A204.1 (cell line): Measurements from ENCODE around the gene PLXND1.

Experiments used
- FAIRE-seq: peaks from 2 replicates; lab custom pipeline; 2012; peaks lifted over from hg19 to GRCh38; lab: Jason Lieb, UNC

PLXND1 gene

GRCh38 chr3:129601713-129602112, 4.8 kb downstream of the PLXND1 start:
- no peak for FAIRE-seq

GRCh38 chr3:129600348-129600747, 6.1 kb downstream of the PLXND1 start:
- FAIRE-seq, result no peak

GRCh38 chr3:129599607-129600006, 6.9 kb downstream of the PLXND1 start:
- no peak for FAIRE-seq

DNA sequence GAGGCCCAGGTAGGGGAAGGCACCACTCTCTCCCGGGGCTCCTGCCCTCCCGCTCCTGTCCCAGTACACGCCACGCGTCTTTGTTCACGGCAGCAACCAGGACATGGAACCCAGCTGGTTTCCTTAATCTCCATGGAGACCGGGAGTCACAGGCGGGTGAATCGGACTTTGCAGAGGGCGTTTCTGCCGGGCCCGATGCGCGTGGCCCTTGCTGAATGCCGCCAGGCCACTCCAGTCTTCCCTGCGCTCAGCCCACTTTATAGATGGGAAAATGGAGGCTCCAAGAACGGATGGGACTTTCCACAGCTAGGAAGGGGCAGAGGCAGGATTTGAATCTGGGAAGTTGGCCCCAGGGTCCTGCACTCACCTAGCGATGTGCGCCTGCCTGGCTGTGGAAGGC, 7.4 kb downstream of the PLXND1 start:
- FAIRE-seq, result no peak

GRCh38 chr3:129598484-129598883, 8.0 kb downstream of the PLXND1 start:
- FAIRE-seq, result no peak

GRCh38 chr3:129598000-129598381, 8.5 kb downstream of the PLXND1 start:
- no peak for FAIRE-seq

- no peak for FAIRE-seq
Observed at GRCh38 chr3:129597087-129597999, 9.1 kb downstream of the PLXND1 start.

- no peak for FAIRE-seq
Observed at GRCh38 chr3:129596194-129597086, 10.0 kb downstream of the PLXND1 start.

DNA sequence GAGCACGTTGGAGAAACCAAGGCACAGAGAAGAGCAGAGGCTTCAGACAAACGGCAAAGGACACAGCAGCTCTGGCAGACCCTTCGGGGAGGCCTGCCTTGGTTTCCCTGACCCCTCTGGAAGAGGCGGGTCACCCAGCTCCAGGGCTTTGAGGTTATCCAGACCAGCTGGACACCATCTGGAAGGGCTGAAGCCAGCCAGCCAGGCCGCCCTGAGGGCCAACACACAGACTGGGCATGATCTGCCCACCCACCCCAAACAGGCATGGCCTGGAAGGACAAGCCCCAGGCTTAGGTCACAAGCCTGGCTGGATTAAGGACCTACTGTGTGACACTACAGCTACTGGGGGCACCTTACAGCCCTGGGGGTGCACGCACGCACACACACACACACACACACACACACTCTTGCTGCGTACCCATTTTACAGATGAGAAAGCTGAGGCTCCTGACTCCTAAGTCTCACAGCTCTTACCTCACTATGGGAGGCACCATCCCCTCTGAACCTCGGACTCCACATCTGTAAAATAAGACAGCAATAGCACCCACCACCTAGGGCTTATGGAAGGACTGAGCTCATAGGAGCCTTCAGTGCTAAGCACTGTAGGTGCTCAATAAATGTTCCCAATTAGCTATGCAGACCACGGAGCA, 10.8 kb downstream of the PLXND1 start:
- no peak for FAIRE-seq

DNA sequence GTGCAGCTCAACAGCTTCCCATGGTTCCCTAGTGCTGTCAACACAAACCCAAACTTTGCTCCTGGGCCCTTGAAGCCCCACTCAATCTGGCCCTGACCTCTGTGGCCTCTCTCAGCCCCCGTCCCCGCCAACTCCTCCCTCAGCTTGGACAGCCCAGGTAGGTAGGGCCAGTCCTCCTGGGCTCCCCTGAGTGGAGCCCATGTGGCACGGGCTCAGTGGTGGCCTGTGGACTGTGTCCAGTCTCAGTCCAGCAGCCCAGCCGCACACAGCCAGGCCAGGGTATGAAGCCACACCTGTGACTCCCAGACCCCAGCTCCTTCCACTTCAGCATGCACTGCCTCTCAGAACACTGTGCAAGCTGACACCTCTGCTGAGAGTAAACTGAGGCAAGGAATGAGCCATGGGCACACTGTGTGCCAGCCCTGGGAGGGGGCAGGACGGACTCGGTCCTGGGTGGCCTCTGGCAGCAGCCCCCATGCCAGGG, 11.5 kb downstream of the PLXND1 start:
- FAIRE-seq, result no peak

DNA sequence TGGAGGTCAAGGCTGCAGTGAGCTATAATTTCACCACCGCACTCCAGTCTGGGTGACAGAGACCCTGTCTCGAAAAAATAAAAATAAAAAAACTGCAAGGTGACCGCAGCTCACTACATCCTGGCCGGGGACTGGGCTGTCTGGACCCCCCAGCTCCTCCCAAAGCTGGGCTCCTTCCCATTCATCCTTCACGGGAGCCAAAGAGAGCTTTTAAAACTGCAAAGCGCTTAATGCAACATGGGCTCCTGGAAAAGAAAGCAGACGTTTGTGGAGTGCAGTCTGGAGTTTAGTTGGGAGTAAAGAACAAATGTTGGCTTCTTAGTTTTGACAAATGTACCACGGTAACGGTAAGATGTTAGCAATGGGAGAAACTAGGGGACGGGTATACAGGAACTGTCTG, 12.1 kb downstream of the PLXND1 start:
- FAIRE-seq, result no peak

GRCh38 chr3:129593595-129594339, 12.7 kb downstream of the PLXND1 start:
- no peak for FAIRE-seq

- FAIRE-seq, result no peak
Observed at GRCh38 chr3:129593230-129593594, 13.3 kb downstream of the PLXND1 start.

GRCh38 chr3:129592381-129593131, 13.9 kb downstream of the PLXND1 start:
- FAIRE-seq, result no peak

GRCh38 chr3:129591932-129592331, 14.5 kb downstream of the PLXND1 start:
- no peak for FAIRE-seq

DNA sequence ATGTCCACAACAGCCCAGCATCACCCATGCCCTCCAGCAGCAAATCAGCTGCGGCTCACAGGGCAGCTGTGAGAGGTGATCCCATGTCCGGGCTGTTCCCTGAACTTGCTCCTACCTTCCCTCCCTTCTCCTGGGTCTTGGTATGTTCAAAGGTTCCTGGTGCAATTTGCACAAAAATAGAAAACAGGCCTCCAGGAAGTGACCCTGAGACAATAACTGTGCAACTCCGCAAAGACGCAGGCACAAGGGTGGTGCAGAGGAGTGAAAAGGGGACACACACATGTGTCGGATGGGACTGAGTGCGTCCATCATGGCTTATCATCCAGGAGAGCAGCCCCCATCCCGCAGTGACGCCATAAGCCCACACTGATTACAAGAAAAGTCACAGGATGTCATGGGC, 16.3 kb downstream of the PLXND1 start:
- FAIRE-seq, result no peak

DNA sequence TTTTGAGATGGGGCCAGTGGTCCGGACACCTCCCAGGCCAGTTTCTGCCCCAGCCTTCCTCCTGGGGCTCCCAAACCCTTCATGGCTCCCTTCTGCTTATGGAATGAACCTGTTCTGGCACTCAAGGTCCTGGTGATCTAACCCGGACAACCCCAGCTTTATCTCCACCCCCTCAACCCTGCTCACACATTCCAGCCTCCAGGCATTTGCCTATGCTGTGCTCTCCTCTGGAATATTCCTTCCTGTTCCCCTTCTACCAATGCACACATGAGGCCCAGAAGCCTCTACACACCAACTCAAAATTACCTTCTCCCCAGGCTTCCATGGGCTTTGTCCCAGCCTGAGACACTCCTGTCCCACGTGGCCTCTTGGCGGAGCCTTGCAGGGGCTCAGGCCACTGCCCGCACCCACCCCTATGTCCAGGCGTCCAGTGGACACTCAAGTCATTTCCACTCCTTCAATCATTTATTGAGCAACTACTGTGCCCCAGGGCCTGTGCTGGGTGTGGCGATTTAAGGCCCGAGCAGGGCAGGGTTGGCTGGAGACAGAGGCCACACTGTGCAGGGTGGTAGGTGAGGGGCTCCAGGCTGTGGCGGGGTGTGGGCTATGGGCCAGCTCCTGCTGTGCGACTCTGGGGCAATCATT, 18.8 kb downstream of the PLXND1 start:
- no peak for FAIRE-seq

DNA sequence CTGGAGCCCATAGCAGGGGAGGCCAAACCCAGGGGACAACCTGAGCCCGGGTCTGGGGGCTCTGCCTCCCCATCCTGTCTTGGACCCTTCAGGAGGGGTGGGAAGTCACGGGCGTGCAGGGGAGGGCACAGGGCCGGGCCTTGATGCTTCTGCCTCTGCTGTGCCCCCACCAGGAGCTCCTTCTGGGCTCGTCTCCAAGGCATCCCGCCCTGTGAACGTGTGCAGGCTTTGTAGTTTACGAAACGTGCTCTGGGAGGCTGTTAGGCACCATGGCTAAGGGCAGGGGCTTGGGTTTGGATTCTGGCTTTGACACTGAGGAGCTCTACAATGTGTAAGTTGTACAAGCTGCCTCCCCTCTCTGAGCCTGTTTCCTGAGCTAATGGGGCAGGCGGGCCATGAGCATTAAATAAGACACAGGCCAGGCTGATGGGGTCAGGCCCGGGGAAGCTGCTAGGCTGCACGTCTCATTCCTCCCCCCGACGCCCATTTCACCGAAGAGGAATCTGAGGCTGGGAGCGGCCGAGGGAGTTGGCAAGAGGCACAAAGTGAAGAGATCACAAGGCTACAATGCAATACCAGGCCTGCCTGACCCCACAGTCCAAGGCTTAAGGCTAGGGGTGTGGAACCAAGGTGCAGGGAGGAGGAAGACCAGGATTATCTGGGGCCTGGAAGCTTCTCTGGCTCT, 19.6 kb downstream of the PLXND1 start:
- FAIRE-seq, result no peak

- no peak for FAIRE-seq
Observed at GRCh38 chr3:129585949-129586657, 20.4 kb downstream of the PLXND1 start.
